MM.1S (cell line): ENCODE results near the gene STK32B.

Source experiments
- DNase-seq: peaks from one replicate; pipeline ENCODE4 v3.0.0-alpha.2; 2015
- H2AFZ ChIP-seq: fragments of 300-600 bp; sonication (generic); 2 replicates; pipeline ENCODE4 v1.6.0; 2016; ENCODE audit warnings: antibody characterized with exemption, low read length
- H3F3A ChIP-seq: fragments of 300-600 bp; sonication (generic); 2 replicates; pipeline ENCODE4 v1.6.1; 2016; ENCODE audit warnings: mild to moderate bottlenecking, antibody characterized with exemption, low read length, moderate library complexity, mixed read lengths; ENCODE audit not compliant: insufficient read depth
- H3K27ac ChIP-seq: fragments of 300-600 bp; sonication (generic); 2 replicates; pipeline ENCODE4 v1.5.1; 2016; ENCODE audit warnings: mild to moderate bottlenecking, low read length
- H3K27me3 ChIP-seq: fragments of 300-600 bp; sonication (generic); replicated peaks from 2 replicates; pipeline ENCODE4 v1.6.0; 2016; ENCODE audit warnings: low read length; ENCODE audit not compliant: insufficient read depth
- H3K36me3 ChIP-seq: fragments of 300-600 bp; sonication (generic); replicated peaks from 2 replicates; pipeline ENCODE4 v1.6.1; 2016; ENCODE audit warnings: mild to moderate bottlenecking, low read length, mixed read lengths; ENCODE audit not compliant: insufficient read depth
- H3K4me1 ChIP-seq: fragments of 300-600 bp; sonication (generic); 2 replicates; pipeline ENCODE4 v1.6.1; 2016; ENCODE audit warnings: low read length, mixed read lengths
- H3K4me2 ChIP-seq: fragments of 300-600 bp; sonication (generic); 2 replicates; pipeline ENCODE4 v1.6.0; 2016; ENCODE audit warnings: low read depth, low read length
- H3K4me3 ChIP-seq: fragments of 300-600 bp; sonication (generic); 2 replicates; pipeline ENCODE4 v1.5.1; 2016; ENCODE audit warnings: low read length, mixed read lengths
- H3K79me2 ChIP-seq: fragments of 300-600 bp; sonication (generic); 2 replicates; pipeline ENCODE4 v1.6.1; 2016; ENCODE audit warnings: mixed run types, low read length, mixed read lengths
- H3K9ac ChIP-seq: fragments of 300-600 bp; sonication (generic); 2 replicates; pipeline ENCODE4 v1.6.1; 2016; ENCODE audit warnings: low read length, mixed read lengths
- H3K9me2 ChIP-seq: fragments of 300-600 bp; sonication (generic); replicated peaks from 2 replicates; pipeline ENCODE4 v1.6.1; 2016; ENCODE audit warnings: mild to moderate bottlenecking, low read length, mixed read lengths; ENCODE audit not compliant: insufficient read depth
- H3K9me3 ChIP-seq: fragments of 300-600 bp; sonication (generic); replicated peaks from 2 replicates; pipeline ENCODE4 v1.6.1; 2016; ENCODE audit warnings: mild to moderate bottlenecking, low read length, mixed read lengths; ENCODE audit not compliant: insufficient read depth
- H4K20me1 ChIP-seq: fragments of 300-600 bp; sonication (generic); 2 replicates; pipeline ENCODE4 v1.6.1; 2016; ENCODE audit warnings: mild to moderate bottlenecking, low read length, moderate library complexity, mixed read lengths; ENCODE audit not compliant: insufficient read depth
- CTCF ChIP-seq: fragments of 300-600 bp; sonication (generic); IDR thresholded peaks from 2 replicates; pipeline ENCODE4 v1.5.1; 2016; ENCODE audit warnings: antibody characterized with exemption, low read length, mixed read lengths
- EZH2 ChIP-seq: fragments of 300-600 bp; sonication (generic); optimal IDR thresholded peaks from 2 replicates; pipeline ENCODE3; 2017; ENCODE audit warnings: low read depth, mild to moderate bottlenecking, antibody characterized with exemption, low read length, mixed read lengths
- EZH2phosphoT487 ChIP-seq: fragments of 300-600 bp; sonication (generic); IDR thresholded peaks from 2 replicates; pipeline ENCODE4 v1.6.1; 2018; ENCODE audit warnings: antibody characterized with exemption, low read length

The STK32B gene

GRCh38 chr4:5458676-5459075, 407.4 kb downstream of the STK32B start:
- H3K9me3 ChIP-seq: no peaks in the 10 kb centered on the region
- H3K36me3 ChIP-seq: no peaks in the 10 kb centered on the region
- H3K9ac ChIP-seq: no peak overlapping the region
- DNase-seq: no peak
- H3K9me2 ChIP-seq: no peaks in the 10 kb centered on the region
- no peak for TF ChIP-seq CTCF
- TF ChIP-seq EZH2phosphoT487: no peak
- no peak for TF ChIP-seq EZH2
- H4K20me1 ChIP-seq: no peaks in the 10 kb centered on the region
- no peaks in the 10 kb centered on the region for H3F3A ChIP-seq
- no peak overlapping the region for H3K4me2 ChIP-seq
- no peaks in the 10 kb centered on the region for H3K4me1 ChIP-seq
- no peaks in the 10 kb centered on the region; the same call in 1 of the 2 replicates for H3K27me3 ChIP-seq
- H2AFZ ChIP-seq: no peak overlapping the region
- no peak overlapping the region for H3K27ac ChIP-seq
- no peak overlapping the region for H3K4me3 ChIP-seq
- H3K79me2 ChIP-seq: no peaks in the 10 kb centered on the region

- Histone ChIP-seq H3K27me3 (no peaks in the 10 kb centered on the region; the same call in 1 of the 2 replicates), H3K9ac (no peak overlapping the region), H3K9me3 (no peaks in the 10 kb centered on the region), H3F3A (no peaks in the 10 kb centered on the region), H2AFZ (no peak overlapping the region), H3K4me2 (no peak overlapping the region), H3K4me1 (no peaks in the 10 kb centered on the region), H4K20me1 (no peaks in the 10 kb centered on the region), H3K4me3 (no peak overlapping the region), H3K27ac (no peak overlapping the region), H3K36me3 (no peaks in the 10 kb centered on the region), H3K79me2 (no peaks in the 10 kb centered on the region), H3K9me2 (no peaks in the 10 kb centered on the region)
- TF ChIP-seq CTCF (no peak), EZH2 (no peak), EZH2phosphoT487 (no peak)
- no peak for DNase-seq
Measured at GRCh38 chr4:5459236-5459635, 408.0 kb downstream of the STK32B start.

- Histone ChIP-seq H3K27me3 (no peaks in the 10 kb centered on the region), H3K9ac (no peak overlapping the region), H3K4me1 (no peaks in the 10 kb centered on the region), H3K4me3 (no peak overlapping the region), H2AFZ (no peak overlapping the region), H3K9me2 (no peaks in the 10 kb centered on the region), H3K9me3 (no peaks in the 10 kb centered on the region), H3K27ac (no peak overlapping the region), H4K20me1 (no peaks in the 10 kb centered on the region), H3F3A (no peaks in the 10 kb centered on the region), H3K36me3 (no peaks in the 10 kb centered on the region), H3K79me2 (no peaks in the 10 kb centered on the region), H3K4me2 (no peak overlapping the region)
- DNase-seq: peak; percentile 23
- TF ChIP-seq EZH2: no peak
- TF ChIP-seq CTCF: peak; percentile 62
Measured at GRCh38 chr4:5460106-5460801, 409.0 kb downstream of the STK32B start.
